Smooth muscle cell (in vitro differentiated cells): ENCODE measurements around the gene EP300. TPM values are rescaled to one million over a fixed set of nuclear protein-coding genes. Genes with fewer than 3 reads are reported as not detected.

Experiments
- DNase-seq: peaks from one replicate; lab custom pipeline; 2025; ENCODE audit not compliant: unreplicated experiment; lab: John Stamatoyannopoulos, UW
- H2AFZ ChIP-seq: fragments of 200-600 bp; sonication (generic); 2 replicates; pipeline ENCODE4 v1.6.0; 2016; ENCODE audit warnings: antibody characterized with exemption, low read depth, mild to moderate bottlenecking
- H3F3A ChIP-seq: fragments of 200-600 bp; sonication (generic); 2 replicates; pipeline ENCODE4 v1.6.0; 2017; ENCODE audit warnings: antibody characterized with exemption, low read depth
- H3K27ac ChIP-seq: fragments of 200-600 bp; sonication (generic); 2 replicates; pipeline ENCODE4 v1.5.1; 2016; ENCODE audit warnings: low read depth, mild to moderate bottlenecking
- H3K27me3 ChIP-seq: fragments of 200-600 bp; sonication (generic); 2 replicates; pipeline ENCODE4 v1.6.1; 2016; ENCODE audit warnings: low read depth, mild to moderate bottlenecking
- H3K36me3 ChIP-seq: fragments of 200-600 bp; sonication (generic); 2 replicates; pipeline ENCODE4 v1.5.1; 2016; ENCODE audit warnings: low read depth
- H3K4me1 ChIP-seq: fragments of 200-600 bp; sonication (generic); 2 replicates; pipeline ENCODE4 v1.5.1; 2016; ENCODE audit warnings: low read depth
- H3K4me2 ChIP-seq: fragments of 200-600 bp; sonication (generic); 2 replicates; pipeline ENCODE4 v1.6.0; 2016; ENCODE audit warnings: mild to moderate bottlenecking
- H3K4me3 ChIP-seq: fragments of 200-600 bp; sonication (generic); 2 replicates; pipeline ENCODE4 v1.5.1; 2016; ENCODE audit warnings: mild to moderate bottlenecking
- H3K79me2 ChIP-seq: fragments of 200-600 bp; sonication (generic); 2 replicates; pipeline ENCODE4 v1.6.0; 2016; ENCODE audit warnings: low read depth, mild to moderate bottlenecking
- H3K9ac ChIP-seq: fragments of 200-600 bp; sonication (generic); 2 replicates; pipeline ENCODE4 v1.6.0; 2016; ENCODE audit warnings: low read depth
- H3K9me3 ChIP-seq: fragments of 200-600 bp; sonication (generic); replicated peaks from 2 replicates; pipeline ENCODE4 v1.5.1; 2016; ENCODE audit warnings: low read depth
- H4K20me1 ChIP-seq: fragments of 200-600 bp; sonication (generic); 2 replicates; pipeline ENCODE4 v1.6.0; 2016; ENCODE audit warnings: low read depth
- CTCF ChIP-seq: fragments of 200-600 bp; sonication (generic); IDR thresholded peaks from 2 replicates; pipeline ENCODE4 v1.5.1; 2017; ENCODE audit warnings: borderline replicate concordance, mild to moderate bottlenecking, antibody characterized with exemption; ENCODE audit not compliant: insufficient read depth, poor library complexity, severe bottlenecking
- WGBS: methylation state at CpG from one replicate; pipeline ENCODE4 v1.1.7; 2016; ENCODE audit warnings: low lambda C conversion rate; 5-methylcytosine and 5-hydroxymethylcytosine counted together
- polyA plus RNA-seq: library from polyadenylated mRNA; unstranded; fragments of >200 nt; fragmentation: Nextera tagmentation; extraction: Ambion mirVana; gene quantifications from 2 replicates; pipeline ENCODE4 v1.2.1, GENCODE V29; 2016
- total RNA-seq: library from RNA; depleted of rRNA; stranded (reverse); fragments of >200 nt; gene quantifications from 2 replicates; pipeline ENCODE4 v1.2.3, GENCODE V29; 2014

EP300 gene
- total and polyA plus RNA-seq, 2 experiments from 2014 or later = 10.3 to 46.8 TPM

GRCh38 chr22:41204992-41205900 lies 112.9 kb downstream of the EP300 start, which contains the start of gene L3MBTL2:
TSS of gene L3MBTL2 (plus strand) at chr22:41205312. CDS start at chr22:41205363, 51 bp downstream.
- peak within 1 kb of the TSS; percentile 64 for H3K4me3 ChIP-seq
- peak; percentile 80 for DNase-seq
- H3K27me3 ChIP-seq = no peaks in the 10 kb centered on the region
- TF ChIP-seq CTCF = no peak
- 4% methylated on average over 47 of the region's 47 CpGs for WGBS
- peak within 1 kb of the TSS; percentile 75 for H3K27ac ChIP-seq
- H3K4me2 ChIP-seq = peak within 1 kb of the TSS; percentile 84
- no peaks in the 10 kb centered on the region for H3K4me1 ChIP-seq
- H3K79me2 ChIP-seq = peaks cover 21% of the 10 kb centered on the region
- no peaks in the 10 kb centered on the region for H4K20me1 ChIP-seq
- no peaks in the 10 kb centered on the region for H3F3A ChIP-seq
- no peaks in the 10 kb centered on the region for H3K36me3 ChIP-seq
- peak within 1 kb of the TSS; percentile 85 for H3K9ac ChIP-seq
- peak within 1 kb of the TSS; percentile 83 for H2AFZ ChIP-seq
- no peaks in the 10 kb centered on the region for H3K9me3 ChIP-seq

GRCh38 chr22:41206719-41207118 lies 114.3 kb downstream of the EP300 start:
- Histone ChIP-seq H3K27me3 (no peaks in the 10 kb centered on the region), H3K4me1 (no peaks in the 10 kb centered on the region), H3K36me3 (no peaks in the 10 kb centered on the region), H3K27ac (no peak overlapping the region), H3K4me3 (no peak overlapping the region), H3K9me3 (no peaks in the 10 kb centered on the region), H4K20me1 (no peaks in the 10 kb centered on the region), H3K9ac (no peak overlapping the region), H2AFZ (no peak overlapping the region), H3K79me2 (peaks cover 21% of the 10 kb centered on the region), H3K4me2 (no peak overlapping the region), H3F3A (no peaks in the 10 kb centered on the region)
- DNase-seq = no peak
- 94% methylated on average over 9 of the region's 9 CpGs for WGBS
- no peak for TF ChIP-seq CTCF

GRCh38 chr22:41215409-41215808 lies 123.0 kb downstream of the EP300 start:
- peaks cover 4% of the 10 kb centered on the region for H3F3A ChIP-seq
- H4K20me1 ChIP-seq = no peaks in the 10 kb centered on the region
- no peak overlapping the region for H3K9ac ChIP-seq
- no peaks in the 10 kb centered on the region for H3K9me3 ChIP-seq
- 98% methylated on average over 10 of the region's 10 CpGs for WGBS
- peaks cover 5% of the 10 kb centered on the region for H3K4me1 ChIP-seq
- H3K4me3 ChIP-seq = no peak overlapping the region
- no peaks in the 10 kb centered on the region for H3K27me3 ChIP-seq
- no peak for TF ChIP-seq CTCF
- H2AFZ ChIP-seq = no peak overlapping the region
- no peak overlapping the region for H3K4me2 ChIP-seq
- DNase-seq = no peak
- H3K36me3 ChIP-seq = no peaks in the 10 kb centered on the region
- H3K79me2 ChIP-seq = no peaks in the 10 kb centered on the region
- H3K27ac ChIP-seq = no peak overlapping the region
